GM19455 (cell line): ENCODE measurements around the gene SEMA3C.

Experiments
- ATAC-seq: cut with Tn5 transposase; IDR thresholded peaks from one replicate; pipeline ENCODE4 v1.9.1; 2021; ENCODE audit not compliant: unreplicated experiment

The SEMA3C gene

DNA sequence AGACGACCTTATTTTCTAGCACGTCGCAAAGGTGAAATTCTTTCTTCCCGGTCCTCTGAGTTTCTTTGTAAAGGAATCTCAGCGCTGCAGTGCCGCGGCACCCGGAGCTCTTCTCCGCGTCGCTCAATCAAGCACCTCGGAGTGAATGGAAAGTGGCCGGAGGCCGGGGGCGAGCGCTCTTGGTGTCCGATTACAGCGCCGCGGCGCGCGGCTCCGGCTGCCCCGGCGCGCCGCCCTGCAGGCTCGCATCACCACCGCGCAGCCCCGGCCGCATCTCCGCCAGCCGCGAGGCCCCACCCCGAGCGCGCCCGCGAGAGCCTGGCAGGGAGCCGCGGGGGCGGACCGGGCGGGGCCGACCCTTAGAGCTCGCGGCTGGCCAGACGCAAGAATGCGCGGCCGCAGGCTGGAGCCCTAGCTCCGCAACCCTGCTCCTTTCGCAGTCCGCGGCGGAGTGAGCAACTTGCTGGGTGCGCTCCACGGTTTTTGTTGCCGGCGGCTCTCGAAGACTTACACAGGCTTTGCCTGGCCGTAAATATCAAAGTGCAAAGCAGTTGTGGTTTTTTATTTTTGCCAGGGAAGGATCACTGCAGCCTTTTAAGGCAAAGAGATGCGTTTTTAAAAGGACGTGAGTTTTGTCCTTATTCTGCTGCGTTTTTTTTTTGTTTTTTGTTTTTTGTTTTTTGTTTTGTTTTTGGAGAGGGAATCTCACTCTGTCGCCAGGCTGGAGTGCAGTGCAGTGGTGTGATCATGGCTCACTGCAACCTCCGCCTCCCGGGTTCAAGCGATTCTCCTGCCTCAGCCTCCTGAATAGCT lies at the start of gene SEMA3C:
Gene SEMA3C, minus strand, starts transcription at position 143 of the 813 bp plus-strand sequence. CDS start 2,270 bp downstream, outside the sequence.
- peak; percentile 44 for ATAC-seq

DNA sequence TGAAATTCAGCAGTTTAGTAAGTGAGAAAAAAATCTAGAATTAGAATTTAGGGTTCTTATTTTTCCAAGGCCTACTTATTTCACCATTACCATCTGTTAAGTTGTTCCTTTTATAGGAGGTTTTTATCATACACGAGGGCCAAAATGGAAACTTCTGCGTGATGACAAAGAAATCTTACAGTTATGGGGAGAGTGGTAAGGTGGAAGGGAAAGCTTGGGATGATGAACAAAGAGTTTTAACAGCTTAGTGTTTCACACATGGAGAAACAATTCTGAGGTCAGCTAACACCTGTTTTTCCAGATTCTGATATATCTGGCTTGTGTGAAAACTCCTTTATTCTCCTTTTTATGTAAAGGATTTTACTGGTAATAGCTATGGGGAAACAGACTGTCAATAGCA lies 49.8 kb upstream of the SEMA3C start:
- no peak for ATAC-seq

DNA sequence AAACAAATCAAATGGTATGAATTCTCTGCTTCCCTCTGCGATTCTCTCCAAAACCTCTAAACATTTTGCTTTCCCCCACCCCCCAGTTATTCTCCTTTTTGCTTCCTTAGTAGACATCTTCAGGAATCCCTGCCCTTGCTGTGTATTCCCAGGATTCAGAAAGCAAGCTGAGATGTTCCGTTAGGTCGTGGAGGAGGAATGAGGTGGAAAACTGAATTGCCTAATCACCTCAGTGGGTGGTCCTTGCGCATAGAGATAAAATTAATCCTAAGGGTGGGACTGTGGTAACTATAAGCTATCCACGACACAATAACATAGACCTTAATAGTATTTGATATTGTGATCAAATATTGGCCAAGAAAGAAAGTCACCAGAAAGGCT lies 49.1 kb upstream of the SEMA3C start:
- ATAC-seq: no peak

DNA sequence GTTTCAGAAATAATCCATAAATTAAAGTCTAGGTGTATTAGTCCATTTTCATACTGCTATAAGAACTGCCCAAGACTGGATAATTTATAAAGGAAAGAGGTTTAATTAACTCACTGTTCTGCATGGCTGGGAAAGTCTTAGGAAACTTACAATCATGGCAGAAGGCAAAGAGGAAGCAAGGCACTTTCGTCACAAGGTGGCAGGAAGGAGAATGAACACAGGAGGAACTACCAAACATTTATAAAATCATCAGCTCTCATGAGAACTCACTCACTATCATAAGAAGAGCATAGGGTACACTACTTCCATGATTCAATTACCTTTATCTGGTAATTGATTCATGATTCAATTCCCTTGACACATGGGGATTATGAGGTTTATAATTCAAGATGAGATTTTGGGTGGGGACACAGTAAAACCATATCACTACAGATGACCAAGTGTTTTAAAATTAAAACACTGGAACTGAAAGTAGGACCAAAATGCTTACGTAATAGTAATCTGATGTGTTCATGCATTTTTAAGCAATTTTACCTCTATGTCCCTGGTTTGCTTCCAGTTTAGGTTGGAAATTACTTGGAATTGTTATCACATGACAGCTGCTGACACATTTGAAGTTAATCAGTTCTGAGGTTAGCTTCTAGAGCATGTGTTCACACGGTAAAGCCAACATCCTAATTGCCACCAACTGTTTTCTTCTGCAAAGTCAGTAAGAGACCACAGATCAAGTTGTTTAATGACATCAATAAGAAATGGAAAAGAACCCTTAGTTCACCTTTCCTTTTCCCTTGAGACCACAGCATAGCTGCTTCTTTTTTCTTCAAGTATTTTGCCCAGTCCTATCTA lies 48.4 kb upstream of the SEMA3C start:
- ATAC-seq: no peak

DNA sequence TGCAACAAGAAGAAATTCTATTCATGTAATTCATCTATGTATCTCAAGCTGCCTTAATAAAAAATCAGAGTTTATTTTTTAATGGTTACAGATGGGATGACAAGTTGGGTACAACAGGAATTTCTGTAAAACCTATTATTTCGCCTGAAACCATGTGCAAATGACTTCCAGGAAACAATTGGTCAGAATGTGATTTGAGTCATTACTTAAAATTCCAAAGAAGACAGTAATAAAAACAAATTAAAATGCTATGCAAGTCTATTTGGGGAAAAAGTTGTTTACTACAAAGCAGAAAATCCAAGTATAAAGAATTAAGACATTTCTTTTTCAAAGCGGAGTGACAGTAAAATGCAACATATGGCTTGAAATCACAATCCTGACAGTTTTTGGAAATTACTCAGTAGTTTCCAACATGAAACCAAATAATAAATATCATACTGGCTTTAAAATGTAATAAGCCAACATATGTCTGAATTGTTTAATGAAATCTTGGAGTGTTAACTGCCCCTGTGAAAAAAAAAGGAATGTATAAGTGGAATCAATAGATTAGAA lies 41.5 kb upstream of the SEMA3C start:
- no peak for ATAC-seq

DNA sequence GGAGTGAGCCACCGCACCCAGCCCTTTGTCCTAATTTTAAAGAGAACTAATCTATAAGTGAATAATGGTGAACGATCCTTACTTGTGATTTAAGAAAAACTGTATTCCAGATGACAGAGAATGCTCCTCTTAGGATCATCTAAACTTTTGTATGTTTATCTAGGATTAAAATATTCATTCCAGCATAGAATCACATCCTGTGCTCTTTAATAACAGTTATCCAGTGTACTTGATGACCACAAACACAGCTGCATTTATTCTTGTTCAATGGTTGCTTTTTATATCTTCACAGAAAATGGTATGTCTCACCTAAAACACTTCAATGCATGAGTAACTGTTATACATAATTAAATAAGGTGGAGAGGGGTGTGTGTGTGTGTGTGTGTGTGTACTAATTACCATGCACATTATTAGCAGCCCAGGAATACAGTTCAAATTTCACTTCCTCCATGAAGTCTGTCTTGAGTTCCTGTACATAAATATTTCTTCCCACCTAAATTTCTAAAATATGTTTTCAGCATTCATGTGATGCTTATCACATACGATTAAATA lies 38.5 kb upstream of the SEMA3C start:
- no peak for ATAC-seq

DNA sequence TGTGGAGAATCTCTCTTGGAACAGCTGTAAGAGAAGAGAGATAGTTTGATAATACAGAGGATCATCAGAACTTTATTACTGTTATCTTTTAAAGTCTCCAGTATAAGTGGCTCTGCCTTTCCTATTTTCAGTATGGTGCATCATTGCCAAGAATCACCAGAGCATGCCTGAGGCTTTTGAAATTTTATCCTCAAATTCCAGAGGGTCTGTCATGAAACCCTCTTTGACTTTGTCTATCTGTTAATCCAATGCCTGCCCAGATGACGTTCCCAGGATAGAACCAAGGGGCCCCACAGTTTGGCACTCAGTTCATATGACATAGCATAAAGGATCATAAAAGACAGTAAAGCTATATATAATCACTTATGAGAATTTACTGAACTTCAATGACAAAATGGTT lies 35.3 kb upstream of the SEMA3C start:
- ATAC-seq: no peak

DNA sequence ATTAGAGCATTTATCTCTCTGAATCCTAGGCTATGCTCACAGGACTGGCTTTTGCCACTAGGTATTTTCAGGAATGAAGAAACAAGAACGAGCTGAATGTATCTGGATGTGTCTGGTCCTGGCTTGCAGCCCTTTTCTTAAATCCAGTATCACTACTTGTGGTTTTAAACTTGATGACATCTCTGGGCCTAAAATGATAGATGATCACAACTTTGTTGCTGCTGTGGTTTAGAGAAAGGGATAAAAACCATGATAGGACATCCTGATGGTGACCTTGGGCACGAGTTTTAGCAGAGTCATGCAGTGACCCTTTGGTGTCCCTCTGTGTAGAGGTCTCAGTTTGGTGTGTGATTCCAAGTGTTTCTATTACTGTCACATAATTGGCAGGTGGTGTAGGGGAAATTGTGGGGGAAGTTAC lies 31.7 kb upstream of the SEMA3C start:
- no peak for ATAC-seq

DNA sequence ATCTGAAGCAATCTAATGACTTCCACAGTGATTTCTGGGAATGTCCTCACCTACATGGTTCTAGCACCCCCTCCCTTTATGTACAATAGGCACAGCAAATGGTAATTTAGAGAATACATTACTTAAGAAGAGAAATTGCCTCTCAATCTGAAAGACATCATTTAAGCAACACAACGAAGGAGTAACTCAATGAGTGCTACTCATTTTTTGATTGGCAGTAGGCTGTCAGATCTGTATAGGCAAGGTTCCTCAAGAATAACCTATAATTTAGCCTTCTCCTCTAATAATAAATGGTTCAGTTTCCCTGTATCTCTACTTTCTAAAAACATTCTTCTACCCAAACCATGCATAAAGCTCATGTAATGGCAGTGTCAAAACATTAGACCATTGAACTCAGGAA lies 30.6 kb upstream of the SEMA3C start:
- ATAC-seq: no peak

DNA sequence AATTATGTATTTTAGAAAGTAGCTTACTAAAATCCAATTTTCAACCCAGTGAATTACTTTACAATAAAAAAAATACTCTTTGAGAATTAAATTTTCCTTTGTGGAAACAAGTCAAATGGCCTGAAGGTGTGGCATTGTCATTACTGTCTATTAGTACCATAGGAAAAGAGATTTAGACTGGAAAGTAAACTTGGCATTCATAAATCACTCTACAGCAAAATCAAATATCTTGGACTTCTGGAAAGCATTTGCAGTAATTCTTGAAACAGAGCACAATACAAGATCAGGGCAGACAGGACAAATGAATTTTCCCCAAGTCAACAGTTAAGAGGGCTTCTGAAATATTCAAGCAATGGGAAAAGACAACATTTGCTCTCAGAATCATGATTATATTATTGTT lies 28.0 kb upstream of the SEMA3C start:
- no peak for ATAC-seq

DNA sequence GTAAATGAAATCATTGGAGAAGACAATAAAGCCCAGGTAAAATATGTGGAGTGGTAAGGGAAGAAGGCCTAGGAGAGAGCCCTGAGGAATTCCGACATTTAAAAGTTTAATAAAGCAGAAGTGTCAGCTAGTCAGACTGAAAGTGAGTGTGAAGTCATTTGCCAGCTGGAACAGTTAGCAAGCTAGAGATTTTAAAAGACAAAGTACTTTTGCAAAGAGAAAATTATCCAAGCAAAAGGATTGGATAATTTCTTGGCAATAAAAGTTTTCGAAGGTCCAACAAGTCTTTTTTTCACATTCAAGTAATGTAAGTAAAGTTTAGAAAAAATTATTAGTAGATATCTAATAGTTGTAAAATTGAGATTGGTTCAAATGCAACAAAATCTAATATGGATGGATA lies 27.1 kb upstream of the SEMA3C start:
- ATAC-seq: no peak

DNA sequence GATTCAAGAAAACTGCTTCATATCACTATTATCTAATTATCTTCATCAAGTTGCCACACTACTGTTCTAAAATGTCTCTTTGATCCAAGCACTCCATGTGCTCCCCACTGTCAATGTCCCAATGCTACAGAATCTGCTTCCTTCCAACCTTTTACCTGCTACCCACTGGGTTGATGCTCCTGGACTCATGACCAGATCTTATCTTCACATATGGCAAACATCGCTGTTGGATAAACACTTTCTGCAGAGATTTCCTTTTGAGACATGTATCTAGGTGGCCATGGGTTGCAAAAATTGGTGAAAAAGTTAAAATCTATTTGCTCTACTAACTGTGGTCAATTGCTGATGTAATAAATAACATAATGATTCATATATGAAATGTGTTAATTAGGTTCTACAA lies 24.5 kb upstream of the SEMA3C start:
- no peak for ATAC-seq

DNA sequence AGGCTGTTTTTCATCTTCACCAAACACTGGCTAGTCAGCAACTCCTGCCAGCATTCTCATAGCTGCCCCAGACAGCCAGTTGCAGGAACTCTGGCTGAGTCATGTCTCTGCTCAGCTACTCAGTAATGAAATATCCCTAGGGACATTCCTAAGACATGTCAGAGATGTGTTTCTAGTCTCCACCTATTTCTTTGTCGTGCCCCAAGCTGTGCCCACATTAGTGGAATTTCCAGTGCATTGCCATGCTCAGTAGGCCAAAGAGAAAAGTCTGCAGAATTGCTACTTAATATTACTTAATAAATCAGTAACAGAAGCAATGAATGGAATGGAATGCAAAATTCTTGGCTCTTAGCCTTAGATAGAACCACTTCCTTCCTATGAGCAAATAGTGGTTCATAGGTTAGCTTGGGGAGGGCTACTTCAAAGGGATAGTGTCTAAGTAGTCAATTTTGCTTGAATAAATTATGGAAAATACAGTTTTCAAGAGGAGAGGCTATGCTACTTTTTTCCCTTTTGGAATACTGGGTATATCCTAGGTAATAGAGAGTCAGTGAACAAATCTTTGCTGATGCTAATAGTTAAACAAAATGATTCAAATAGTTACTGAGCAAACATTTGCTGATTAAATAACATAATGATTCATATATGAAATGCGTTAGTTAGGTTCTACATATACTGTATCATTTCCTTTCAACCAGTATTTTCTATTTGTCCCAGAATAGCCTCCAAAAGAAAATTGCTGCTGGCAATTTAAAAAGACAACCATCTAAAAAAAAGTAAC lies 23.6 kb upstream of the SEMA3C start:
- no peak for ATAC-seq

DNA sequence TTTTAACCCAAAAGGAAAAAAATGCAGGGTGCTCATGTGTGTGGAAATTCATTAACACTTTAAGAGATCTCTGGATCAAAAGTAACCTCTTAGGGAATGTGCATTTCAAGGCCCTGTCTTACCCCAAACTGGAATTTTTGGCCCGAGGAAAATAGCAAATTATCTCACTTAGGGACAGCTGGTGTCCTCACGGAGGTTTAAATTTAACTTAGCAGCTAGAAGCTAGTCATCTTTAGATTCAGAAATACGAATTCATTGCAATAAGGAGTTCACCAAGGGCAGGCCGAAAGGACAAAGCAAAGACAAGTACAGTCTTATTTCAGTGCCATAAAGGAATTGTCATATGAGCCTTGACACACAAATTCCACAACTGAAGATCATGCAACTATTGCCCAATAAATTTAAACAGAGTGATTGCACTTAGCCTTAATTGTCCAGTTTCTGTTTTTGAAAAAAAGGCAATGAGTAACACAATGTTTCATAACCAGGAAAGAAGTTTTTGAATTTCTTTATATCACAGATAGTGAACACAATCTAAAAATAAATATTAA lies 22.4 kb upstream of the SEMA3C start:
- ATAC-seq: no peak

DNA sequence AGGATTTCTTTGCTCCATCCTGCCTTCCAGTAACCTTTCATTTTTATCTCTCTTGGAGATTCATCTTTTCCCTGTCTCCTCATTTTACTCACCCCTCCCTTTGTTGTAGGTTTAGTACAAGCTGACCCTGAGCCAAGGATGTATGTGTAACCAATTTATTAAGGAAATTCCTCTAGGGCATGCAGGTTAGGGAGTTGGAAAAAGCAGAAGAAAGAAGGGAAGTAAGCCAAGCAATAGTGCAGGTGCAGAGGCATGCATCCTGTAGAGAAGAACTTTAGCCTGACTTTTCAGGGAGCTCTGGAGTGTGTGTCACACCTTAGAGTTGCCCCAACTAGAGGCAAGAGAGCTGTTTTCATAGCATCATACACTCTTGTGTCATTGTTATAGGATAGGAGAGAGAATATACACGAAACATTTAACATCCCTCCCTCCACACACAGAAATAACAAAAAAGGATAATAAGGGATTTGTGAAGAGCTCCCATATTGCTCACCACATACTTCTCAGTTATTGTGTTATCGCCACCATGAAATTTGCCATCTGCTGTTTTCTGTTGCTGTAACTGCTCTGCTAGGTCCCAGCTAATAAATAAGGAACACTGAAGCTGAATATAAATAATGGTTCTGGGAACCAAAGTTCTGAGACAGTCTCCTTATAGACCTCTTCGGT lies 21.8 kb upstream of the SEMA3C start:
- no peak for ATAC-seq

DNA sequence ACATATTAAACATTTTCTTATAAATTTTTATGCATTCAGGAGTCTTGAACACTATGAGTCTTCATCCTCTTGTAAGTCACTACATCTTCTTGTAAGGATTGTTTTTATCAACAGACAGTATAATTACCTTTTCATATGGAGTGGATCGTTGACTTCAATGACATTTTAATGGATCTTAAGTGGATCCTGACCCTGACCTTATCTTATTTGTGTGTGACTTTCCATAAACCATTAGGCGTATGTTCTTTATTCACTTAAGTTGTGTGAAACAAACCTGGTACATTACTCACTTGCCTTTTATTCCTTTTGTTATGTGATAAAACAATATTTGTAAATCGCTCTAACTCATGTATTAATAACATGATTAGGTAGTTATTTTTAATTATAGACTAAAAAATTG lies 18.5 kb upstream of the SEMA3C start:
- no peak for ATAC-seq

DNA sequence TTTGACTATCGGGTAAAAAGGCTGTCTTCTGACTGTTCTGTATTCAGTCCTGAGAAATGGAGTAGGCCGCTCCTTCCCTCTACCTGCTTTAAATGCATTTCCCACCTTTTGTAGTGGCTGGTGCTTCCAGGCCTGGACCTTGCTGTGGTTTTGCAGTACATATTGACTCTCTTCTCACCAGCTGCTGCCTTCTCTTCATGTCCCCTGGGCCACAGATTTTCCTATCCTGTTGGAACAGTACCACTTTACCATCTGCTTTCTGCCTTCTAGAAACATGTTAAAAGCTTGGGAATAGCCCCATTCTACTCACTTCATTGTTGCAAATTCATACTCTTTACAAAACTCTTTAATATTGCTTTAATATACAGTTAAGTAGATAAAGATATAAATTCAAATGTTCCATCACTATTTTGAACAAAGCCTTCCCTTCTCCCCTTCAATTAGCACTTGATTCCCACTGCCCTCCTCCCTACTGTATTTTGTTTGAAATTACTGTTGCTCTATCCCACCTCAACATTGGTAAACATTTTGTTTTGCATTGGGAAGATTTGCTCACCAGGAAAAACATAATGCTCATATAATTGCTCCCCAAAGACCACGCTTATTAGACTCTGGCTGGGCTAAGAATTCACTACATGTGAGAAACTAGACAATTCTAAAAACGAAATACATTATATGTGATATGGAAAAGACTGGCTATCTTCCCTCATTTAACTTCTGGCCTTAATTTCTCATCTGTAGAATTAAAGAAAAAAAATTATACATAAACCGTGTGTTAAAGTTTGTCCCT lies 17.3 kb upstream of the SEMA3C start:
- no peak for ATAC-seq

DNA sequence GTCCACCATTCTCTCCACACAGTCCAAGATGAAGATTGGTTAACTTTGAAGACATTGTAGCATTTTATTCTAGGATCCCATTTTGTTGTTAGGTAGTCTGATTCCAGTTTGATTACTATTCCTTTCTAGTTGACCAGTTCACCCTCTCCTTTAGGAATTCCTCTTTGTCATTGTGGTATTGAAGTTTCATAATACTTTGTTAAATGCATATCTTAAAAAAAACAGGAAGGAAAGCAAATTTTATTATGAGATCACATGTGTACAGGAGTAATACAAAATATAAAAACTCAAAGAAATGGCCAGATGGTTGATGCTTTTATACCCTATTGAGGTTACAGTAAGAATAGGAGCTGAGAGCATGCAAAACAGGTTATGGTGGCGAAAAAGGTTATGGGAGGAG lies 15.5 kb upstream of the SEMA3C start:
- ATAC-seq: no peak

DNA sequence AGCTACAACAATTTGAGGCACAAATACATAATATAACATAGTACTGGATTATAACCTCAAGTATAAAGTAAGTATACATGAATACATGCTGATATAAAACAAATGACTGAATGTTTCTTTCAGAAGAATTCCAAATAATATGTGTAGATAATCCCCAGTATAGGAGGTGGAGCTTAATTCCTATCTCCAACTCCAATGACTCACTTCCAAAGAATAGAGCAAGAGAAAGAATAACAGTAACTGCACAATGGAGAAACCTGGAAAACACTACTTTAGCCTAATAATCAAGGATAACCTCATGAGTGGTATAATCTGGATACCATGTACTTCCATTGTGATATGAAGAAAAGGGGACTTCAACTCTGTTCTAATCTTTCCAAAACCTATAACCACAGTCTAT lies 13.7 kb upstream of the SEMA3C start:
- ATAC-seq: no peak
